NCI-H345 (cell line): ENCODE results near the gene ARHGAP26.
A peak's percentile ranks its signal among the peaks of the same experiment; 100 is the strongest.

Experiments used
- DNase-seq: peaks from one replicate; lab custom pipeline; 2025; lab: John Stamatoyannopoulos, UW

The ARHGAP26 gene

GRCh38 chr5:143166661-143167420 lies 396.7 kb downstream of the ARHGAP26 start:
- DNase-seq: no peak

- no peak for DNase-seq
These were observed 398.1 kb downstream of the ARHGAP26 start for GRCh38 chr5:143168171-143168741.

GRCh38 chr5:143168921-143169810 lies 399.0 kb downstream of the ARHGAP26 start:
- DNase-seq: no peak

- DNase-seq: no peak
These were observed 399.9 kb downstream of the ARHGAP26 start for GRCh38 chr5:143170104-143170503.

GRCh38 chr5:143170977-143171376 lies 400.8 kb downstream of the ARHGAP26 start:
- DNase-seq: no peak

- DNase-seq: no peak
These were observed 402.6 kb downstream of the ARHGAP26 start for GRCh38 chr5:143172739-143173138.

- no peak for DNase-seq
These were observed 403.1 kb downstream of the ARHGAP26 start for GRCh38 chr5:143173139-143173889.

GRCh38 chr5:143174714-143175398 lies 404.7 kb downstream of the ARHGAP26 start:
- no peak for DNase-seq

- DNase-seq: no peak
These were observed 405.9 kb downstream of the ARHGAP26 start for GRCh38 chr5:143176048-143176447.

GRCh38 chr5:143177263-143177983 lies 407.2 kb downstream of the ARHGAP26 start:
- DNase-seq: peak; percentile 98

GRCh38 chr5:143179126-143179740 lies 409.1 kb downstream of the ARHGAP26 start:
- peak; percentile 9 for DNase-seq

GRCh38 chr5:143180751-143181150 lies 410.6 kb downstream of the ARHGAP26 start:
- no peak for DNase-seq

- DNase-seq: no peak
These were observed 411.0 kb downstream of the ARHGAP26 start for GRCh38 chr5:143181173-143181572.

GRCh38 chr5:143182106-143182505 lies 411.9 kb downstream of the ARHGAP26 start:
- DNase-seq: no peak

GRCh38 chr5:143182901-143183820 lies 413.0 kb downstream of the ARHGAP26 start:
- peak; percentile 34 for DNase-seq

- DNase-seq: no peak
These were observed 413.8 kb downstream of the ARHGAP26 start for GRCh38 chr5:143183989-143184388.

- DNase-seq: no peak
These were observed 416.4 kb downstream of the ARHGAP26 start for GRCh38 chr5:143186623-143187022.

GRCh38 chr5:143187495-143187894 lies 417.3 kb downstream of the ARHGAP26 start:
- no peak for DNase-seq

GRCh38 chr5:143188083-143188482 lies 417.9 kb downstream of the ARHGAP26 start:
- no peak for DNase-seq
